Caco-2 (cell line): Measurements from ENCODE around the gene HIBCH. TPM values are rescaled to one million over a fixed set of nuclear protein-coding genes. Genes with fewer than 3 reads are reported as not detected.
"Not testable (repeated sequence)": the region's sequence is repeated elsewhere in the genome, so short reads cannot be mapped to it uniquely, and the experiment has no call there.

Experiments
- BruUV-seq: library from RNA; stranded (reverse); fragments of 400-500 nt; replicated peaks from 2 replicates; lab custom pipeline; 2021; lab: Mats Ljungman, UMichigan
- CTCF ChIA-PET: fragments of 300-600 bp; sonication (Branson Sonifier 250); formaldehyde crosslinking; loops from one replicate; lab custom pipeline; 2022; ENCODE audit warnings: antibody characterized with exemption; lab: Charles Lee
- POLR2A ChIA-PET: fragments of 300-600 bp; sonication (Branson Sonifier 250); formaldehyde crosslinking; loops from one replicate; lab custom pipeline; 2022; ENCODE audit warnings: antibody characterized with exemption; lab: Charles Lee
- DNase-seq, 2 experiments: peaks; one replicate each; pipeline versions ENCODE4 v3.0.0 to v3.0.0-alpha.2; 2020 to 2022
- H3K27me3 ChIP-seq: replicated peaks from 2 replicates; pipeline ENCODE4 v1.6.0; 2011; ENCODE audit warnings: low read length; ENCODE audit not compliant: control insufficient read depth, insufficient read depth
- H3K36me3 ChIP-seq: 2 replicates; pipeline ENCODE4 v1.5.1; 2011; ENCODE audit warnings: low read length; ENCODE audit not compliant: control insufficient read depth, insufficient read depth
- H3K4me1 ChIP-seq: fragments of 250-450 bp; sonication (Bioruptor Pico); 2 replicates; pipeline ENCODE4 v1.5.1; 2020; ENCODE audit warnings: mild to moderate bottlenecking
- H3K4me3 ChIP-seq: 2 replicates; pipeline ENCODE4 v1.5.1; 2011; ENCODE audit warnings: low read depth, mild to moderate bottlenecking, control low read depth, low read length
- H3K9me3 ChIP-seq: fragments of 250-450 bp; sonication (Bioruptor Pico); 2 replicates; pipeline ENCODE4 v1.5.1; 2020; ENCODE audit warnings: mild to moderate bottlenecking, moderate library complexity
- H3K27ac Mint-ChIP-seq: one replicate; pipeline ENCODE4 v1.8.0; 2022; ENCODE audit warnings: mixed read lengths; ENCODE audit not compliant: unreplicated experiment
- H3K27me3 Mint-ChIP-seq: one replicate; pipeline ENCODE4 v1.8.0; 2022; ENCODE audit warnings: mixed read lengths; ENCODE audit not compliant: insufficient read depth, unreplicated experiment
- H3K36me3 Mint-ChIP-seq: one replicate; pipeline ENCODE4 v1.8.0; 2022; ENCODE audit warnings: mild to moderate bottlenecking, mixed read lengths; ENCODE audit not compliant: insufficient read depth, unreplicated experiment
- H3K4me1 Mint-ChIP-seq: one replicate; pipeline ENCODE4 v1.8.0; 2022; ENCODE audit warnings: low read depth, mixed read lengths; ENCODE audit not compliant: unreplicated experiment
- H3K4me3 Mint-ChIP-seq: one replicate; pipeline ENCODE4 v1.8.0; 2022; ENCODE audit warnings: mild to moderate bottlenecking, moderate library complexity, mixed read lengths; ENCODE audit not compliant: unreplicated experiment
- H3K9me3 Mint-ChIP-seq: one replicate; pipeline ENCODE4 v1.8.0; 2022; ENCODE audit warnings: mixed read lengths; ENCODE audit not compliant: unreplicated experiment
- CTCF ChIP-seq, 2 experiments: fragments of 200-600 bp in 1 of 2; IDR thresholded peaks; 1 replicate in 1 of 2; 2 replicates in 1 of 2; pipeline versions ENCODE4 v1.5.1 to v1.8.0; 2011 to 2022; ENCODE audit warnings: antibody characterized with exemption in 1 of 2, control low read depth in 1 of 2, inconsistent platforms in 1 of 2, low read depth in 1 of 2, low read length in 1 of 2, mild to moderate bottlenecking in 1 of 2, moderate library complexity in 1 of 2; ENCODE audit not compliant: insufficient read depth in 1 of 2, severe bottlenecking in 1 of 2, unreplicated experiment in 1 of 2
- intact Hi-C: fragments of 100-400 bp; cut with micrococcal nuclease; formaldehyde crosslinking; loops from one replicate; pipeline ENCODE4 v1.10.0; 2022; ENCODE audit not compliant: unreplicated experiment
- total RNA-seq: library from RNA; stranded (reverse); gene quantifications from 2 replicates; pipeline ENCODE4 v1.2.3, GENCODE V29; 2022

The HIBCH gene
- total RNA-seq, 1 experiment from 2014 or later = 34.4 TPM

GRCh38 chr2:190313880-190314279 lies 5.7 kb downstream of the HIBCH start:
- Histone ChIP-seq H3K36me3 (no peaks in the 10 kb centered on the region), H3K4me3 (no peak overlapping the region), H3K27me3 (no peaks in the 10 kb centered on the region), H3K4me1 (peaks cover 12% of the 10 kb centered on the region; the same call in 1 of the 2 replicates), H3K9me3 (no peaks in the 10 kb centered on the region)
- Mint-ChIP-seq H3K36me3 (peaks cover 6% of the 10 kb centered on the region), H3K4me3 (no peak overlapping the region), H3K4me1 (peaks cover 7% of the 10 kb centered on the region), H3K9me3 (no peaks in the 10 kb centered on the region), H3K27me3 (no peaks in the 10 kb centered on the region), H3K27ac (no peak overlapping the region)
- BruUV-seq = no TSS peak
- CTCF ChIA-PET = no interaction called here
- DNase-seq = no peak
- POLR2A ChIA-PET = no interaction called here
- intact Hi-C loops = loop anchor here (1.0 to 10.0 kb wide), 3 partner anchors 112 to 329 kb away; no protein-coding TSS in a partner anchor
- TF ChIP-seq CTCF (IDR thresholded peaks at IDR 0.05; ENCODE audit: insufficient read depth in 1 of 2, low read depth in 1 of 2, low read length in 1 of 2, severe bottlenecking in 1 of 2, unreplicated experiment in 1 of 2) = no peak

GRCh38 chr2:190312635-190313025 lies 7.0 kb downstream of the HIBCH start:
- H3K36me3 ChIP-seq, H3K27me3 Mint-ChIP-seq, H3K4me1 ChIP-seq, H3K36me3 Mint-ChIP-seq, H3K9me3 ChIP-seq, H3K27me3 ChIP-seq, DNase-seq, H3K4me3 ChIP-seq, CTCF ChIA-PET, BruUV-seq, H3K9me3 Mint-ChIP-seq, H3K27ac Mint-ChIP-seq, H3K4me1 Mint-ChIP-seq, POLR2A ChIA-PET, H3K4me3 Mint-ChIP-seq: not testable (repeated sequence)
- intact Hi-C loops = loop anchor here (10.0 kb wide), 1 partner anchor 328 kb away; no protein-coding TSS in a partner anchor

GRCh38 chr2:190311893-190312634 lies 7.6 kb downstream of the HIBCH start:
- TF ChIP-seq CTCF (IDR thresholded peaks at IDR 0.05; ENCODE audit: insufficient read depth in 1 of 2, low read depth in 1 of 2, low read length in 1 of 2, severe bottlenecking in 1 of 2, unreplicated experiment in 1 of 2) = no peak
- Histone ChIP-seq H3K9me3 (no peaks in the 10 kb centered on the region), H3K27me3 (no peaks in the 10 kb centered on the region), H3K36me3 (no peaks in the 10 kb centered on the region), H3K4me1 (peaks cover 8% of the 10 kb centered on the region; the same call in 1 of the 2 replicates), H3K4me3 (no peak overlapping the region)
- intact Hi-C loops = loop anchor here (10.0 kb wide), 1 partner anchor 327 kb away; no protein-coding TSS in a partner anchor
- Mint-ChIP-seq H3K27ac (no peak overlapping the region), H3K9me3 (no peaks in the 10 kb centered on the region), H3K4me1 (no peaks in the 10 kb centered on the region), H3K4me3 (no peak overlapping the region), H3K27me3 (no peaks in the 10 kb centered on the region), H3K36me3 (peaks cover 6% of the 10 kb centered on the region)
- ChIA-PET CTCF (no interaction called here), POLR2A (no interaction called here)
- BruUV-seq = no TSS peak
- no peak for DNase-seq
